GM21737 (cell line): ENCODE data around the gene KRT75.
"Not testable (repeated sequence)": the region's sequence is repeated elsewhere in the genome, so short reads cannot be mapped to it uniquely, and the experiment has no call there.

Experiments used
- ATAC-seq: cut with Tn5 transposase; IDR thresholded peaks from one replicate; pipeline ENCODE4 v1.9.1; 2021; ENCODE audit warnings: mild to moderate bottlenecking, moderate library complexity; ENCODE audit not compliant: unreplicated experiment

Gene KRT75

GRCh38 chr12:52434081-52434733 lies at the start of gene KRT75:
TSS of gene KRT75 (minus strand) at chr12:52434371. CDS start at chr12:52434304, 67 bp downstream.
- ATAC-seq, result no peak

GRCh38 chr12:52480073-52480472 lies 45.9 kb upstream of the KRT75 start:
- no peak for ATAC-seq

GRCh38 chr12:52477651-52478050 lies 43.5 kb upstream of the KRT75 start:
- no peak for ATAC-seq

- no peak for ATAC-seq
Measured at GRCh38 chr12:52474212-52474611, 40.0 kb upstream of the KRT75 start.

GRCh38 chr12:52473768-52474167 lies 39.6 kb upstream of the KRT75 start, which contains the start of gene KRT6C:
TSS of gene KRT6C (minus strand) at chr12:52473805. CDS start at chr12:52473737, 68 bp downstream.
- no peak for ATAC-seq

- ATAC-seq, result no peak
Measured at GRCh38 chr12:52469853-52470252, 35.7 kb upstream of the KRT75 start.

GRCh38 chr12:52464897-52465296 lies 30.7 kb upstream of the KRT75 start:
- ATAC-seq, result no peak

GRCh38 chr12:52461693-52462092 lies 27.5 kb upstream of the KRT75 start:
- no peak for ATAC-seq

GRCh38 chr12:52458861-52459260 lies 24.7 kb upstream of the KRT75 start:
- no peak for ATAC-seq

- no peak for ATAC-seq
Measured at GRCh38 chr12:52455821-52456220, 21.6 kb upstream of the KRT75 start.

- ATAC-seq, result no peak
Measured at GRCh38 chr12:52454411-52455201, 20.4 kb upstream of the KRT75 start.

- ATAC-seq, result no peak
Measured at GRCh38 chr12:52452101-52452500, 17.9 kb upstream of the KRT75 start, which contains the start of gene KRT6B. TSS of gene KRT6B (minus strand) at chr12:52452146. CDS start at chr12:52452078, 68 bp downstream.

GRCh38 chr12:52448228-52448627 lies 14.1 kb upstream of the KRT75 start:
- ATAC-seq, result no peak

- not testable (repeated sequence) for ATAC-seq
Measured at GRCh38 chr12:52447196-52447595, 13.0 kb upstream of the KRT75 start.

GRCh38 chr12:52446367-52447045 lies 12.3 kb upstream of the KRT75 start:
- no peak for ATAC-seq

GRCh38 chr12:52445876-52446275 lies 11.7 kb upstream of the KRT75 start:
- no peak for ATAC-seq

- no peak for ATAC-seq
Measured at GRCh38 chr12:52444647-52445595, 10.8 kb upstream of the KRT75 start.

GRCh38 chr12:52443966-52444365 lies 9.8 kb upstream of the KRT75 start:
- ATAC-seq, result no peak

- ATAC-seq, result no peak
Measured at GRCh38 chr12:52442600-52443061, 8.5 kb upstream of the KRT75 start.

GRCh38 chr12:52441320-52441911 lies 7.2 kb upstream of the KRT75 start:
- ATAC-seq, result no peak
